T follicular helper cell (primary cell): ENCODE data around the gene CENPQ.

Source experiments
- DNase-seq: peaks from one replicate; pipeline ENCODE4 v3.0.0-alpha.2; 2020; ENCODE audit warnings: low read depth

The CENPQ gene

GRCh38 chr6:49504666-49505065, 41.5 kb downstream of the CENPQ start:
- DNase-seq: no peak

GRCh38 chr6:49506569-49507111, 43.5 kb downstream of the CENPQ start:
- no peak for DNase-seq

- no peak for DNase-seq
These were observed 46.2 kb downstream of the CENPQ start for GRCh38 chr6:49509342-49509741.

- no peak for DNase-seq
These were observed 50.2 kb downstream of the CENPQ start for GRCh38 chr6:49513153-49513989.

- no peak for DNase-seq
These were observed 51.7 kb downstream of the CENPQ start for GRCh38 chr6:49514571-49515484.

GRCh38 chr6:49515485-49516146, 52.4 kb downstream of the CENPQ start:
- no peak for DNase-seq

- DNase-seq: no peak
These were observed 53.0 kb downstream of the CENPQ start for GRCh38 chr6:49516147-49516505.

- no peak for DNase-seq
These were observed 54.7 kb downstream of the CENPQ start for GRCh38 chr6:49517919-49518318.

- no peak for DNase-seq
These were observed 56.5 kb downstream of the CENPQ start for GRCh38 chr6:49519660-49520059.

GRCh38 chr6:49522710-49523593, 59.8 kb downstream of the CENPQ start:
- DNase-seq: no peak

GRCh38 chr6:49523901-49524300, 60.7 kb downstream of the CENPQ start:
- DNase-seq: no peak

- no peak for DNase-seq
These were observed 61.4 kb downstream of the CENPQ start for GRCh38 chr6:49524541-49524940.

GRCh38 chr6:49526598-49526997, 63.4 kb downstream of the CENPQ start:
- DNase-seq: no peak

GRCh38 chr6:49527320-49527719, 64.2 kb downstream of the CENPQ start:
- no peak for DNase-seq

- DNase-seq: no peak
These were observed 65.4 kb downstream of the CENPQ start for GRCh38 chr6:49528571-49528970.

GRCh38 chr6:49530141-49530776, 67.1 kb downstream of the CENPQ start:
- DNase-seq: no peak

GRCh38 chr6:49531774-49532569, 68.8 kb downstream of the CENPQ start:
- no peak for DNase-seq

GRCh38 chr6:49535795-49536194, 72.6 kb downstream of the CENPQ start:
- no peak for DNase-seq

- no peak for DNase-seq
These were observed 75.9 kb downstream of the CENPQ start for GRCh38 chr6:49539102-49539501.

- DNase-seq: no peak
These were observed 77.4 kb downstream of the CENPQ start for GRCh38 chr6:49540614-49541013.
